Trophoblast cell (in vitro differentiated cells and primary cell): ENCODE data around the gene GALNT9.

Source experiments
- DNase-seq, 2 donors: peaks; one replicate each; pipeline ENCODE4 v3.0.0-alpha.2; 2016
- H2AFZ ChIP-seq: 2 replicates; pipeline ENCODE4 v1.6.1; 2013; ENCODE audit warnings: low read length, moderate library complexity, mild to moderate bottlenecking; ENCODE audit not compliant: insufficient read depth, poor library complexity
- H2AK5ac ChIP-seq: 2 replicates; pipeline ENCODE4 v1.6.1; 2013; ENCODE audit warnings: mild to moderate bottlenecking, low read length
- H2BK120ac ChIP-seq: 2 replicates; pipeline ENCODE4 v1.6.1; 2013; ENCODE audit warnings: low read length, mild to moderate bottlenecking, moderate library complexity; ENCODE audit not compliant: insufficient read depth, poor library complexity
- H2BK12ac ChIP-seq: 2 replicates; pipeline ENCODE4 v1.6.1; 2013; ENCODE audit warnings: mild to moderate bottlenecking, low read length, moderate library complexity
- H2BK5ac ChIP-seq: 2 replicates; pipeline ENCODE4 v1.6.1; 2013; ENCODE audit warnings: low read length, low read depth, moderate library complexity, mild to moderate bottlenecking; ENCODE audit not compliant: poor library complexity
- H3K14ac ChIP-seq: 2 replicates; pipeline ENCODE4 v1.6.1; 2013; ENCODE audit warnings: mild to moderate bottlenecking, low read length
- H3K18ac ChIP-seq: 2 replicates; pipeline ENCODE4 v1.6.1; 2013; ENCODE audit warnings: mild to moderate bottlenecking, low read length
- H3K23ac ChIP-seq: 2 replicates; pipeline ENCODE4 v1.6.1; 2013; ENCODE audit warnings: low read length
- H3K27ac ChIP-seq: 2 replicates; pipeline ENCODE4 v1.5.1; 2013; ENCODE audit warnings: low read depth, mild to moderate bottlenecking, inconsistent platforms, low read length, moderate library complexity
- H3K27me3 ChIP-seq: 2 replicates; pipeline ENCODE4 v1.6.1; 2013; ENCODE audit warnings: inconsistent platforms, mild to moderate bottlenecking, low read length, moderate library complexity; ENCODE audit not compliant: insufficient read depth
- H3K36me3 ChIP-seq, 2 experiments: 1 replicate in 1 of 2; 2 replicates in 1 of 2; pipeline ENCODE4 v1.6.1; 2013; ENCODE audit warnings: low read length in 2 of 2, mild to moderate bottlenecking in 2 of 2, moderate library complexity in 1 of 2; ENCODE audit not compliant: insufficient read depth in 2 of 2, control insufficient read depth in 1 of 2
- H3K4ac ChIP-seq: 2 replicates; pipeline ENCODE4 v1.6.1; 2013; ENCODE audit warnings: low read depth, mild to moderate bottlenecking, low read length, moderate library complexity
- H3K4me1 ChIP-seq, 2 experiments: 1 replicate in 1 of 2; 2 replicates in 1 of 2; pipeline ENCODE4 v1.6.1; 2013; ENCODE audit warnings: low read length in 2 of 2, mild to moderate bottlenecking in 2 of 2, moderate library complexity in 1 of 2; ENCODE audit not compliant: insufficient read depth in 2 of 2, control insufficient read depth in 1 of 2
- H3K4me2 ChIP-seq: 2 replicates; pipeline ENCODE4 v1.6.1; 2013; ENCODE audit warnings: inconsistent platforms, mild to moderate bottlenecking, low read length, moderate library complexity
- H3K4me3 ChIP-seq: 2 replicates; pipeline ENCODE4 v1.5.1; 2013; ENCODE audit warnings: mild to moderate bottlenecking, low read depth, low read length, inconsistent platforms
- H3K79me1 ChIP-seq: one replicate; pipeline ENCODE4 v1.6.1; 2013; ENCODE audit warnings: low read length
- H3K79me2 ChIP-seq: 2 replicates; pipeline ENCODE4 v1.6.1; 2013; ENCODE audit warnings: low read length, mild to moderate bottlenecking; ENCODE audit not compliant: control insufficient read depth, insufficient read depth, poor library complexity
- H3K9ac ChIP-seq: 2 replicates; pipeline ENCODE4 v1.6.1; 2013; ENCODE audit warnings: mild to moderate bottlenecking, low read length
- H3K9me3 ChIP-seq: 2 replicates; pipeline ENCODE4 v1.6.1; 2013; ENCODE audit warnings: low read depth, mild to moderate bottlenecking, control low read depth, inconsistent platforms, low read length; ENCODE audit not compliant: insufficient read depth
- H4K12ac ChIP-seq: 2 replicates; pipeline ENCODE4 v1.6.1; 2013; ENCODE audit warnings: low read depth, mild to moderate bottlenecking, low read length, moderate library complexity
- H4K8ac ChIP-seq: 2 replicates; pipeline ENCODE4 v1.6.1; 2013; ENCODE audit warnings: low read depth, mild to moderate bottlenecking, low read length, moderate library complexity
- H4K91ac ChIP-seq: one replicate; pipeline ENCODE4 v1.6.1; 2013; ENCODE audit warnings: low read depth, mild to moderate bottlenecking, low read length, moderate library complexity
- WGBS: extraction: QIAGEN DNeasy Blood & Tissue Kit; methylation state at CpG from one replicate; pipeline ENCODE4 v1.1.7; 2013; ENCODE audit warnings: missing lambda C conversion rate; ENCODE audit not compliant: insufficient read length, insufficient coverage; ENCODE audit errors: extremely low coverage; 5-methylcytosine and 5-hydroxymethylcytosine counted together

Gene GALNT9

DNA sequence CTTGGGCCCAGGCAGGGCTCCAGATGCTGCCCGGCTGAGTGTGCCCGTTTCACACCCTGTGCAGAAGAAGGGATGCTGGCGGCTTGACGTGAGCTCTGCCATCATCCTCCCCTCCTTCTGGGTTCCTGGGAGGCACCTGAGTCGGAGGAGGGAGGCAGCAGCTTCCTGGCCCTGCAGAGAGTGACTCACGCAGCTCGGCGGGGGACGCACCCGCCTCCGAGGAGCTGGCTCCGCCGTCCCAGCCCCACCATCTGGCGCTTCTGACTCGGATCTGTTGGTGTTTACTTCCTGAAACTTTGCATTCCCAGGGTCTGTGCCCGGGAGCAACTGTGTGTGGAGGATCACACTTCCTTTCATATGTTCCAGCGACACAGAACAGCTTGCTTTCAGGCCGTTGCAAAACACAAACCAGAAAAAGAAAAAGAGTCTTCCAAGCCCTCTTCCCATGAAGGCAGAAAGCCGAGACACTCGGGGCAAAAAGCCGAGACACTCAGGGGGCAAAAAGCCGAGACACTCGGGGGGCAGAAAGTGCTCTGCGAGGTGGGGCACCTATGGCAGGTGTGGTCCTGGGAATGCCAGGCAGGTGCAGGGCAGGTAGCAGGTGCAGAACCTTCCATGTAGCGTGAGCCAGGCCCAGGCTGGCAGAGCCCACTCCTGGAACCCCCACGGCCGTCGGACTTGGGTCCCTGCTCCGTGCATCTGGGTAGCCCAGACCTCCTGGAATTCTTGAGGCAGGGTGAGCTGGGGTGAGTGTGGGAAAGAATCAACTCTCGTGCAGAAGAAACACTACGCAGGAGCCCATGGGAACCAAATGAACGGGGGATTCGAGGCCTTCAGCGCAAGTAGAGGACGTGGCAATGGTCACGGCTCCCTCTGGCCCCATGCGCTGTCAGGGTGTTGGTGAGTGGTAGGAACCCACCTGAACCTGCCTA is 27.6 kb upstream of the GALNT9 start:
- DNase-seq, result no peak
- H2AK5ac ChIP-seq, result no peak overlapping the region
- H3K4me1 ChIP-seq, result no peaks in the 10 kb centered on the region
- no peaks in the 10 kb centered on the region for H3K79me1 ChIP-seq
- H4K91ac ChIP-seq, result no peak overlapping the region
- H2BK12ac ChIP-seq, result no peak overlapping the region
- H2AFZ ChIP-seq, result no peak overlapping the region
- H3K4me3 ChIP-seq, result no peak overlapping the region
- H3K4me2 ChIP-seq, result no peak overlapping the region
- H3K79me2 ChIP-seq, result no peaks in the 10 kb centered on the region
- no CpG with 5 or more reads among the region's 37 CpGs for WGBS
- no peak overlapping the region for H3K23ac ChIP-seq
- no peak overlapping the region for H3K27ac ChIP-seq
- H3K27me3 ChIP-seq, result no peaks in the 10 kb centered on the region
- no peak overlapping the region for H3K18ac ChIP-seq
- no peak overlapping the region for H3K4ac ChIP-seq
- H4K12ac ChIP-seq, result no peak overlapping the region
- H3K9me3 ChIP-seq, result peaks cover 27% of the 10 kb centered on the region
- H4K8ac ChIP-seq, result no peak overlapping the region
- H3K36me3 ChIP-seq, result no peaks in the 10 kb centered on the region
- H2BK5ac ChIP-seq, result no peak overlapping the region
- no peak overlapping the region for H2BK120ac ChIP-seq
- H3K14ac ChIP-seq, result no peak overlapping the region
- no peak overlapping the region for H3K9ac ChIP-seq

DNA sequence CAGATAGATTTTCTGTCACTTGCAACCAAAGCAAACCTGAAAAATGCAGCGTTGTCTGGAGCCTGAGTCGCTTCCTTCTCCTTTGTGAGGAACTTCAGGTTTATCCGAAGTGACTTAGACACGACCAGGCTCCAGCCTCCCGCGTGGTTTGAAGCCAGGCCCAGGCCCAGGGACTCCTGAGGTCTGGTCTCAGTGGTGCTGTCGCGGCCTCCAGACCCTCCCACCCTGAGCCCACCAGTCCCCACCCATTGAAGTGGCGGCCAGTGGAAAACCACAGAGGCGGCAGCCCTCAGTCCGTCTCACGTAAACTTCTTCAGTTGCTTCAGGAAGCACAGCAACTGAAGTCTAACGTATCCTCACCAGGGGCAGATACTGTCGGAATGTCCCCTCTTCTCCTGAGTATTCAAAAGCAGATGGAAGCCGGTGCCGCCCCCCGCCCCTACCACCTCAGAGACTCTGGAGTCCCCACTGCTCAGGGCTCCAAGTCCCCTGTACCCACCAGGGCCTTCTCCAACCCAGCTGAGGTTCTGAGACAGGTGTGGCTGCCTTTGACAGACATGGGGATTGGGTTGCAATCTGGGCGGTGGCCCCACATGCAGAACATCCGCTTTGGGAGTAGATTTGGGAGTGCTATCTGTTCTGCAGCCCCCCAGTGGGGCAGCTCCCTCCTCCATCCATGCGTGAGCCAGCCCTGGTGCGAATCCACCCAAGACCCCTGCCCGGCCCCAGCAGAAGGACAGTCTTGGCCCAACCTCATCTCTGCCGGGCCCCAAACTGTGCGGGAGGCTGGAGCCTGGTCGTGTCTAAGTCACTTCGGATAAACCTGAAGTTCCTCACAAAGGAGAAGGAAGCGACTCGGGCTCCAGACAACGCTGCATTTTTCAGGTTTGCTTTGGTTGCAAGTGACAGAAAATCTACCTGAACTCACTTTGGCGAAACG is 26.6 kb upstream of the GALNT9 start:
- Histone ChIP-seq H4K12ac (no peak overlapping the region), H2AK5ac (no peak overlapping the region), H3K79me2 (no peaks in the 10 kb centered on the region), H3K36me3 (no peaks in the 10 kb centered on the region), H3K27ac (no peak overlapping the region), H3K4me2 (no peak overlapping the region), H3K4ac (no peak overlapping the region), H3K18ac (no peak overlapping the region), H3K79me1 (no peaks in the 10 kb centered on the region), H3K4me3 (no peak overlapping the region), H4K8ac (no peak overlapping the region), H3K4me1 (no peaks in the 10 kb centered on the region), H2AFZ (no peak overlapping the region), H2BK5ac (no peak overlapping the region), H3K27me3 (no peaks in the 10 kb centered on the region), H3K9me3 (peaks cover 26% of the 10 kb centered on the region), H2BK120ac (no peak overlapping the region), H3K23ac (no peak overlapping the region), H3K14ac (no peak overlapping the region), H2BK12ac (no peak overlapping the region), H4K91ac (no peak overlapping the region), H3K9ac (no peak overlapping the region)
- WGBS, result no CpG with 5 or more reads among the region's 31 CpGs
- DNase-seq, result no peak

DNA sequence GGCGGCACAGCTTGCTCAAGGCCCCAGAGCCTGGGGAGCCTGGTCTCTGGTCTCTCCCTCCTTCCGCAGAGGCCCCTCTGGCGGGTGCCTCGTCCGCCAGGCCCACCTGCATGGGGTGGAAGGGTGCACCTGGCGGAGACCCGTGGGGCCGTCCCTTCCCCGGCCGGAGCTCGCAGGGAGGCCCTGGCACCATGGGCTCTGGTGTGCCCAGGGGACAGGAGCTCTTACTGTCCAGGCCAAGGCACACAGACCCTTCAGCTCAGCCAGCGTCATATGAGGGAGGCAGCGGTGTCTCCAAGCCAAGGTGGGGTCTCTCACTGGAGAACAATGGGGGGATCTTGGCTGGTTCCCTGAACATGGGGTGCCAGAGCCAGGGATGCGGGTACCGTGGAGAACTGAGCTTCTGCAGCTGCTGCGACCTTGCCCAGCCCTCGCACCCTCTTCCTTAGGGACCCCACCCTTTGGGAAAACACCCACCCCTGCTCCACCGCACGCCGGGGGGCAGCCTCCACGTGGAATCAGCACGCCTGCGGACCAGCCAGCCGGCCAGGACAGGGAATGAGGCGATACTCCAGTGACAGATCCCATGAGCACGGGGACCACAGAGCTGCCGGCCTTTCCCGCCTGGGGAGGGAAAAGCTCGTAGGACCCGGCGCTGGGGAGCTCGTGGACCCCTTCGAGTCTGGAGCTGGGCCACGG is 25.7 kb upstream of the GALNT9 start:
- WGBS, result no CpG with 5 or more reads among the region's 34 CpGs
- H4K12ac ChIP-seq, result no peak overlapping the region
- H3K23ac ChIP-seq, result no peak overlapping the region
- no peaks in the 10 kb centered on the region for H3K79me1 ChIP-seq
- H3K36me3 ChIP-seq, result no peaks in the 10 kb centered on the region
- no peak overlapping the region for H4K91ac ChIP-seq
- H2BK12ac ChIP-seq, result no peak overlapping the region
- no peaks in the 10 kb centered on the region for H3K79me2 ChIP-seq
- no peak for DNase-seq
- no peak overlapping the region for H2BK5ac ChIP-seq
- H3K4me1 ChIP-seq, result no peaks in the 10 kb centered on the region
- no peak overlapping the region for H3K4me3 ChIP-seq
- no peak overlapping the region for H3K18ac ChIP-seq
- no peaks in the 10 kb centered on the region for H3K27me3 ChIP-seq
- H2BK120ac ChIP-seq, result no peak overlapping the region
- no peak overlapping the region for H3K4ac ChIP-seq
- H2AFZ ChIP-seq, result no peak overlapping the region
- no peak overlapping the region for H3K14ac ChIP-seq
- H2AK5ac ChIP-seq, result no peak overlapping the region
- H3K9ac ChIP-seq, result no peak overlapping the region
- H4K8ac ChIP-seq, result no peak overlapping the region
- peaks cover 23% of the 10 kb centered on the region for H3K9me3 ChIP-seq
- no peak overlapping the region for H3K27ac ChIP-seq
- no peak overlapping the region for H3K4me2 ChIP-seq
